Naive thymus-derived CD4-positive, alpha-beta T cell (primary cell): ENCODE results near the gene DNAH3. TPM values are rescaled to one million over a fixed set of nuclear protein-coding genes. Genes with fewer than 3 reads are reported as not detected.
A peak's percentile ranks its signal among the peaks of the same experiment; 100 is the strongest.
"Not testable (repeated sequence)": the region's sequence is repeated elsewhere in the genome, so short reads cannot be mapped to it uniquely, and the experiment has no call there.

Experiments
- ATAC-seq: fragments of 150-1000 bp; cut with Tn5 transposase; 2 replicates; pipeline ENCODE4 v1.10.0; 2021; ENCODE audit warnings: mild to moderate bottlenecking, moderate library complexity
- CTCF ChIA-PET: fragments of 350-600 bp; sonication (Branson Sonifier 250); formaldehyde crosslinking; loops from one replicate; lab custom pipeline; 2021; ENCODE audit warnings: antibody characterized with exemption; lab: Charles Lee
- POLR2A ChIA-PET: fragments of 350-600 bp; sonication (Branson Sonifier 250); formaldehyde crosslinking; loops from one replicate; lab custom pipeline; 2021; ENCODE audit warnings: antibody characterized with exemption, inconsistent platforms; lab: Charles Lee
- DNase-seq, 9 donors: peaks; one replicate each; pipeline versions ENCODE4 v3.0.0 to v3.0.0-alpha.2; 2020 to 2022; ENCODE audit warnings: mixed read lengths in 1 of 9
- H3K27ac ChIP-seq: one replicate; pipeline ENCODE4 v1.7.0; 2013; ENCODE audit warnings: mild to moderate bottlenecking, low read depth, low read length, moderate library complexity
- H3K27me3 ChIP-seq, 2 donors: one replicate each; pipeline ENCODE4 v1.7.0; 2013; ENCODE audit warnings: low read length in 2 of 2, mild to moderate bottlenecking in 2 of 2, moderate library complexity in 2 of 2; ENCODE audit not compliant: control insufficient read depth in 2 of 2, insufficient read depth in 2 of 2
- H3K36me3 ChIP-seq, 3 experiments: 1 replicate in 2 of 3; 2 replicates in 1 of 3; pipeline ENCODE4 v1.7.0; 2013; ENCODE audit warnings: low read length in 3 of 3, mild to moderate bottlenecking in 3 of 3, moderate library complexity in 1 of 3; ENCODE audit not compliant: insufficient read depth in 3 of 3, control insufficient read depth in 2 of 3
- H3K4me1 ChIP-seq, 2 donors: one replicate each; pipeline ENCODE4 v1.7.0; 2013; ENCODE audit warnings: low read length in 2 of 2, mild to moderate bottlenecking in 2 of 2, moderate library complexity in 1 of 2; ENCODE audit not compliant: control insufficient read depth in 2 of 2, insufficient read depth in 2 of 2
- H3K4me3 ChIP-seq: 2 replicates; pipeline ENCODE4 v1.7.0; 2013; ENCODE audit warnings: mild to moderate bottlenecking, low read length
- H3K9me3 ChIP-seq, 3 experiments: 1 replicate in 2 of 3; 2 replicates in 1 of 3; pipeline ENCODE4 v1.7.0; 2013; ENCODE audit warnings: low read length in 3 of 3; ENCODE audit not compliant: control insufficient read depth in 2 of 3
- H3K27ac Mint-ChIP-seq, 9 donors: one replicate each; pipeline ENCODE4 v1.8.0; 2020 to 2022; ENCODE audit warnings: mixed read lengths in 9 of 9, mild to moderate bottlenecking in 8 of 9, moderate library complexity in 5 of 9, inconsistent platforms in 2 of 9
- H3K27me3 Mint-ChIP-seq, 5 donors: one replicate each; pipeline ENCODE4 v1.8.0; 2021 to 2022; ENCODE audit warnings: mixed read lengths in 5 of 5, mild to moderate bottlenecking in 1 of 5
- H3K36me3 Mint-ChIP-seq, 5 donors: one replicate each; pipeline ENCODE4 v1.8.0; 2020 to 2022; ENCODE audit warnings: mixed read lengths in 5 of 5, mild to moderate bottlenecking in 3 of 5, inconsistent platforms in 1 of 5
- H3K4me1 Mint-ChIP-seq, 7 donors: one replicate each; pipeline ENCODE4 v1.8.0; 2020 to 2022; ENCODE audit warnings: mixed read lengths in 7 of 7, mild to moderate bottlenecking in 3 of 7, inconsistent platforms in 1 of 7
- H3K4me3 Mint-ChIP-seq, 10 donors: one replicate each; pipeline ENCODE4 v1.8.0; 2020 to 2022; ENCODE audit warnings: mild to moderate bottlenecking in 10 of 10, mixed read lengths in 10 of 10, moderate library complexity in 6 of 10, inconsistent platforms in 2 of 10
- H3K9me3 Mint-ChIP-seq, 11 donors: one replicate each; pipeline ENCODE4 v1.8.0; 2020 to 2022; ENCODE audit warnings: mixed read lengths in 11 of 11, mild to moderate bottlenecking in 4 of 11, inconsistent platforms in 1 of 11, moderate library complexity in 1 of 11
- intact Hi-C, 2 donors: fragments of 100-400 bp; cut with micrococcal nuclease; formaldehyde crosslinking; loops; one replicate each; pipeline ENCODE4 v1.15.1; 2023
- polyA plus RNA-seq, 2 donors: library from polyadenylated mRNA; unstranded; fragments of 300-500 nt; fragmentation: Illumina TruSeq; gene quantifications; one replicate each; pipeline ENCODE4 v1.2.3, GENCODE V29; 2021
- total RNA-seq, 6 experiments: library from RNA in 5 of 6; stranded (reverse) in 5 of 6; gene quantifications; 1 replicate in 5 of 6; 2 replicates in 1 of 6; pipeline ENCODE4 v1.2.3 and lab custom pipeline; 2021 to 2026

The DNAH3 gene
- total and polyA plus RNA-seq, 7 experiments from 2014 or later = not detected

- H3K27ac Mint-ChIP-seq = peak overlapping the region in 1 of 9 donors; percentile 62
- Histone ChIP-seq H3K9me3 (no peaks in the 10 kb centered on the region), H3K4me3 (no peak overlapping the region), H3K27ac (no peak overlapping the region), H3K4me1 (no peaks in the 10 kb centered on the region), H3K36me3 (no peaks in the 10 kb centered on the region), H3K27me3 (no peaks in the 10 kb centered on the region)
- no peaks in the 10 kb centered on the region for H3K9me3 Mint-ChIP-seq
- no peaks in the 10 kb centered on the region for H3K36me3 Mint-ChIP-seq
- peaks cover 0 to 7% (median 0%) of the 10 kb centered on the region in 5 donors for H3K27me3 Mint-ChIP-seq
- POLR2A ChIA-PET = no interaction called here
- intact Hi-C loops = no loop called here
- H3K4me3 Mint-ChIP-seq = no peak overlapping the region
- CTCF ChIA-PET = no interaction called here
- no peak for ATAC-seq
- DNase-seq = no peak
- peaks cover 0 to 36% (median 5%) of the 10 kb centered on the region in 7 donors for H3K4me1 Mint-ChIP-seq
Observed at GRCh38 chr16:20938426-20938825, 212.2 kb downstream of the DNAH3 start.

- CTCF ChIA-PET = interaction anchor here (0.7 kb wide), 1 partner anchor 10 kb away, joined by 3 read pairs; no protein-coding TSS in a partner anchor
- no peak overlapping the region for H3K4me3 Mint-ChIP-seq
- peaks cover 0 to 30% (median 5%) of the 10 kb centered on the region in 7 donors for H3K4me1 Mint-ChIP-seq
- Histone ChIP-seq H3K27ac (no peak overlapping the region), H3K4me1 (no peaks in the 10 kb centered on the region), H3K4me3 (no peak overlapping the region), H3K27me3 (no peaks in the 10 kb centered on the region), H3K36me3 (no peaks in the 10 kb centered on the region), H3K9me3 (no peaks in the 10 kb centered on the region)
- no peak overlapping the region for H3K27ac Mint-ChIP-seq
- H3K27me3 Mint-ChIP-seq = peaks cover 0 to 7% (median 0%) of the 10 kb centered on the region in 5 donors
- H3K36me3 Mint-ChIP-seq = no peaks in the 10 kb centered on the region
- ATAC-seq (no peak), DNase-seq (no peak)
- no peaks in the 10 kb centered on the region for H3K9me3 Mint-ChIP-seq
- intact Hi-C loops = no loop called here
- POLR2A ChIA-PET = interaction anchor here (0.6 kb wide), 1 partner anchor 16 kb away, joined by 3 read pairs; no protein-coding TSS in a partner anchor
Observed at GRCh38 chr16:20937736-20938135, 212.9 kb downstream of the DNAH3 start.

GRCh38 chr16:20933589-20933988 lies 217.1 kb downstream of the DNAH3 start:
- Mint-ChIP-seq H3K27me3 (peaks cover 0 to 7% (median 0%) of the 10 kb centered on the region in 5 donors), H3K4me1 (peaks cover 0 to 8% (median 0%) of the 10 kb centered on the region in 7 donors), H3K9me3 (no peaks in the 10 kb centered on the region), H3K4me3 (no peak overlapping the region), H3K36me3 (peaks cover 0 to 3% (median 0%) of the 10 kb centered on the region in 5 donors), H3K27ac (no peak overlapping the region)
- intact Hi-C loops = no loop called here
- Histone ChIP-seq H3K4me1 (no peaks in the 10 kb centered on the region), H3K4me3 (no peak overlapping the region), H3K36me3 (no peaks in the 10 kb centered on the region), H3K27me3 (no peaks in the 10 kb centered on the region), H3K9me3 (no peaks in the 10 kb centered on the region), H3K27ac (no peak overlapping the region)
- ATAC-seq = no peak
- ChIA-PET POLR2A (no interaction called here), CTCF (no interaction called here)
- no peak for DNase-seq

- no peak overlapping the region for H3K4me3 Mint-ChIP-seq
- no peak for ATAC-seq
- Histone ChIP-seq H3K27ac (no peak overlapping the region), H3K4me1 (no peaks in the 10 kb centered on the region), H3K9me3 (no peaks in the 10 kb centered on the region), H3K36me3 (no peaks in the 10 kb centered on the region), H3K27me3 (no peaks in the 10 kb centered on the region), H3K4me3 (no peak overlapping the region)
- peaks cover 0 to 2% (median 0%) of the 10 kb centered on the region in 7 donors for H3K4me1 Mint-ChIP-seq
- POLR2A ChIA-PET = no interaction called here
- peaks cover 0 to 12% (median 6%) of the 10 kb centered on the region in 5 donors for H3K36me3 Mint-ChIP-seq
- intact Hi-C loops = no loop called here
- no peak for DNase-seq
- no peaks in the 10 kb centered on the region for H3K27me3 Mint-ChIP-seq
- H3K9me3 Mint-ChIP-seq = peaks cover 0 to 8% (median 0%) of the 10 kb centered on the region in 11 donors
- CTCF ChIA-PET = no interaction called here
- H3K27ac Mint-ChIP-seq = no peak overlapping the region
Observed at GRCh38 chr16:20931066-20931600, 219.5 kb downstream of the DNAH3 start.

- no peaks in the 10 kb centered on the region for H3K27me3 Mint-ChIP-seq
- no peak overlapping the region for H3K4me3 ChIP-seq
- peaks cover 0 to 8% (median 0%) of the 10 kb centered on the region in 11 donors for H3K9me3 Mint-ChIP-seq
- no peaks in the 10 kb centered on the region for H3K9me3 ChIP-seq
- intact Hi-C loops = no loop called here
- ChIA-PET POLR2A (no interaction called here), CTCF (no interaction called here)
- H3K27me3 ChIP-seq = no peaks in the 10 kb centered on the region
- H3K4me1 Mint-ChIP-seq = peaks cover 0 to 2% (median 0%) of the 10 kb centered on the region in 7 donors
- no peak overlapping the region for H3K4me3 Mint-ChIP-seq
- no peaks in the 10 kb centered on the region for H3K4me1 ChIP-seq
- H3K27ac Mint-ChIP-seq = peak overlapping the region in 1 of 9 donors; percentile 51
- peaks cover 0 to 7% (median 3%) of the 10 kb centered on the region in 3 experiments for H3K36me3 ChIP-seq
- peaks cover 6 to 19% (median 12%) of the 10 kb centered on the region in 5 donors for H3K36me3 Mint-ChIP-seq
- H3K27ac ChIP-seq = no peak overlapping the region
- ATAC-seq (no peak), DNase-seq (no peak)
Observed at GRCh38 chr16:20930365-20930690, 220.3 kb downstream of the DNAH3 start.

GRCh38 chr16:20929676-20930364 lies 220.8 kb downstream of the DNAH3 start:
- peaks cover 6 to 20% (median 14%) of the 10 kb centered on the region in 5 donors for H3K36me3 Mint-ChIP-seq
- H3K9me3 Mint-ChIP-seq, H3K9me3 ChIP-seq, H3K27me3 ChIP-seq, H3K27me3 Mint-ChIP-seq, H3K4me1 ChIP-seq, H3K36me3 ChIP-seq, H3K27ac Mint-ChIP-seq, ATAC-seq, CTCF ChIA-PET, DNase-seq, H3K4me1 Mint-ChIP-seq, POLR2A ChIA-PET, H3K4me3 ChIP-seq, intact Hi-C loops, H3K4me3 Mint-ChIP-seq, H3K27ac ChIP-seq: not testable (repeated sequence)
